HepG2 (cell line): ENCODE data around the gene USP8.

Experiments
- IKZF5 ChIP-seq: IDR thresholded peaks from 2 replicates; pipeline ENCODE4 v1.6.1; 2018; ENCODE audit warnings: missing genetic modification reagents, mild to moderate bottlenecking, missing compliant biosample characterization
- KLF9 ChIP-seq: IDR thresholded peaks from 2 replicates; pipeline ENCODE4 v1.6.1; 2016; ENCODE audit warnings: low read depth
- SMARCC2 ChIP-seq: fragments of 450-650 bp; IDR thresholded peaks from 2 replicates; pipeline ENCODE4 v1.6.1; 2017; ENCODE audit warnings: antibody characterized with exemption, mild to moderate bottlenecking

DNA sequence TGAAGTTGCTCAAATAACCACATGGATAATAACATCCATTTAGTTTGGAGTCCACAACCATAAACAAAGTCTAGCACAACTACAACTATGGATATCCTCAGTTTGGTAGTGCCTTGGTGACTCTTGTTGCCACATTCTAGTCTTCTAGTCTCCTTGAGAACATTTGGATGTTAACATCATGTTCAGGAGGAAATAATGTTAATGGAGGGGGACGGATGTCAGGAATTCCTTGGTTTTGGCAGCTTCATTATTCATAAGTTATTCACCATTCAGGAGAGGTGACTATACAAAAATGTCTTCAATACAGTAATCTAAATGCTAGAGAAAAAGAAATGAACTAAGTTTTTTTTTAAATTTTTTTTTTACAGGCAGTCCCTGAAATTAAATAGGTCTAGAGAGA lies 42.8 kb upstream of the USP8 start:
- no peak for TF ChIP-seq KLF9 (CRISPR knock-in tag)
- no peak for TF ChIP-seq SMARCC2
- TF ChIP-seq IKZF5 (CRISPR knock-in tag), result no peak
